ENCODE results near the gene ANKS1A.

ANKS1A gene

GRCh38 chr6:35021004-35021403 is 131.9 kb downstream of the ANKS1A start:
- no peak for DNase-seq (ENCODE audit: low read depth)

- DNase-seq (ENCODE audit: low read depth): no peak
Observed at GRCh38 chr6:35023091-35024000, 134.3 kb downstream of the ANKS1A start.

- no peak for DNase-seq (ENCODE audit: low read depth)
Observed at GRCh38 chr6:35024551-35025054, 135.5 kb downstream of the ANKS1A start.

GRCh38 chr6:35025232-35026188 is 136.5 kb downstream of the ANKS1A start:
- no peak for DNase-seq (ENCODE audit: low read depth)

GRCh38 chr6:35026434-35027222 is 137.6 kb downstream of the ANKS1A start:
- no peak for DNase-seq (ENCODE audit: low read depth)

- no peak for DNase-seq (ENCODE audit: low read depth)
Observed at GRCh38 chr6:35027807-35028206, 138.8 kb downstream of the ANKS1A start.

- DNase-seq (ENCODE audit: low read depth): no peak
Observed at GRCh38 chr6:35028781-35029769, 140.0 kb downstream of the ANKS1A start.

- no peak for DNase-seq (ENCODE audit: low read depth)
Observed at GRCh38 chr6:35030099-35030498, 141.0 kb downstream of the ANKS1A start.

GRCh38 chr6:35031611-35032529 is 142.8 kb downstream of the ANKS1A start:
- no peak for DNase-seq (ENCODE audit: low read depth)

GRCh38 chr6:35033683-35034082 is 144.6 kb downstream of the ANKS1A start:
- DNase-seq (ENCODE audit: low read depth): no peak

GRCh38 chr6:35034411-35035191 is 145.5 kb downstream of the ANKS1A start:
- DNase-seq (ENCODE audit: low read depth): no peak

GRCh38 chr6:35035481-35036030 is 146.5 kb downstream of the ANKS1A start:
- DNase-seq (ENCODE audit: low read depth): no peak

GRCh38 chr6:35036059-35036827 is 147.2 kb downstream of the ANKS1A start:
- DNase-seq (ENCODE audit: low read depth): no peak

- no peak for DNase-seq (ENCODE audit: low read depth)
Observed at GRCh38 chr6:35036828-35037663, 148.0 kb downstream of the ANKS1A start.

- DNase-seq (ENCODE audit: low read depth): no peak
Observed at GRCh38 chr6:35037664-35038038, 148.6 kb downstream of the ANKS1A start.

- DNase-seq (ENCODE audit: low read depth): no peak
Observed at GRCh38 chr6:35038076-35038475, 149.0 kb downstream of the ANKS1A start.

GRCh38 chr6:35040398-35040797 is 151.3 kb downstream of the ANKS1A start:
- DNase-seq (ENCODE audit: low read depth): no peak
